ENCODE data around the gene FAM181A.

FAM181A gene

DNA sequence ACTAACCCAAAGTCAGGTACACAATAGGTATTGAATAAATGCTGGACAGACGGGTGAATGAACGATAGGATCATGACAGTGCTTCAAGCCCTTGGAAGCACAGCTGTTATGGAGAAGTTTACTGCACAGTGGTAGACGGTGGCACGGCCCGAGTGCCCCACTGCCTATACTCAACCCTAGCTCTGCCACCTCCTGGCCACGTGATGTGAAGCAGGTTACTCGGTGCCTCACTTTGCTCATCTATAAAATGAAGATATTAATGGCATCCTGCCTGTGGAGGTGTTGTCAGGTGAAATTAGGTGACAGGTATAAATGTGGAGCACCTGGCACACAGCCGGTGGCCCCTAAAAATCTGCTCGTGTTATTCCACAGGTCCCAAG is 43.4 kb downstream of the FAM181A start:
- Histone ChIP-seq H3K9me2 (ENCODE audit: low read depth, low read length) (no peaks in the 10 kb centered on the region), H3K9ac (ENCODE audit: low read length) (peak overlapping the region; percentile 85), H3K27ac (ENCODE audit: low read depth, low read length, poor library complexity, severe bottlenecking) (peak overlapping the region; percentile 100), H3F3A (ENCODE audit: insufficient read depth, low read length) (no peaks in the 10 kb centered on the region; the same call in 1 of the 2 replicates), H3K9me3 (ENCODE audit: low read length) (no peaks in the 10 kb centered on the region), H3K79me2 (ENCODE audit: insufficient read depth, low read length) (no peaks in the 10 kb centered on the region), H3K27me3 (ENCODE audit: insufficient read depth, low read length) (no peaks in the 10 kb centered on the region), H3K36me3 (ENCODE audit: insufficient read depth, low read length) (no peaks in the 10 kb centered on the region), H3K4me1 (ENCODE audit: insufficient read depth, low read length, severe bottlenecking) (peaks cover 94% of the 10 kb centered on the region), H3K4me3 (ENCODE audit: low read depth, low read length, poor library complexity, severe bottlenecking) (peak overlapping the region; percentile 53), H2AFZ (ENCODE audit: low read length) (no peak overlapping the region), H4K20me1 (ENCODE audit: insufficient read depth, low read length) (no peaks in the 10 kb centered on the region), H3K4me2 (ENCODE audit: low read length) (peak overlapping the region; percentile 75)
- TF ChIP-seq CTCF (IDR thresholded peaks at IDR 0.05; ENCODE audit: low read length), result peak; percentile 84
- no peak for TF ChIP-seq EZH2 (IDR thresholded peaks at IDR 0.05; ENCODE audit: borderline replicate concordance, low read length)

DNA sequence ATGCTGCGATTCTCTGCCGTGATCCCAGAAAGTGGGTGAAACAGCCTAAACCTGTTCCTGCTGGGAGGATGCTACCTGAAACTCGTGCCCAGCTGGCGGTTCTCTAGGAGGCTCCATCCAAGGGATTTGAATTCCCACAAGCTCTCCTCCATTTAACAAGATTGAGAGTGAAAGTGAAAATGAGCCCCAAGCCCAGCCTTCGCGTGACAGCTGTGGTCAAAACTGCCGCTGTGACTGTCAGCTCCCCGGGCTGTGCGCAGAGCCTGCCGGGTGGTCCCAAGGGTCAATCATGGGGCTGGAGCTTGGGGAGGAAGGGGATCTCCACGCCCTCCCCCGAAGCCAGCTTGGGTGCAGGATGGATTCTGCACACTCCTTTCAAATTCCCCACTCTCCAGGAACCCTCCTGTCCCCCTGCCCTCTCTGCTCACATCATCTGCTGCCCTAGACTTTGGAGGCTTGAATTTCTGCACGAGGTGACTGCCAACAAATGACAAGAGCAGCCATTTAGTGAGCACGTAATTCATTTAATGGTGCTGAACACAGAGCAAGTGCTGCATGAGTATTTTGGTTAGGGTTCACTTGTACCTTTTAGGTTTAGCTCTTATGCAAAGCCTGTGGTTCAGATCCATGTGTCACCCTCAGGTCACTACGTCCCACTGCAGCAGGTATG is 44.0 kb downstream of the FAM181A start:
- H3K9ac ChIP-seq (ENCODE audit: low read length), result peak overlapping the region; percentile 85
- H2AFZ ChIP-seq (ENCODE audit: low read length), result no peak overlapping the region
- peak overlapping the region; percentile 75 for H3K4me2 ChIP-seq (ENCODE audit: low read length)

DNA sequence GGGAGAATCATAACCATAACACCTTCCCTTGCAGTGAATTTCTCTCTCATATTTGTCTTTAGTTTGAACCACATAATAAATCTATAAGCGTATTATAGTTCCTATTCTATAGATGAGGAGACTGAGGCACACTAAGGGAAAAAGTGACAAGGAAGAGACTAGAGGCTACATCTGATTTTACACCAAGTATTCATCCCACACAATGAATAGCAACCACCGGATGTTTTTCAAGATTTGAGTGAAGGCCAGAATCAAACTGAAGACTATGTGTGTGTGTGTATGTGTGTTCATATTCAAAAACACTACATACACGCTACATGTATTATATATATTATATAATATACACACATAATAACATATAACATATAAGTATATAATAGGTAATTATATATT is 44.5 kb downstream of the FAM181A start:
- H3K79me2 ChIP-seq (ENCODE audit: insufficient read depth, low read length), result no peaks in the 10 kb centered on the region
- H3K9me2 ChIP-seq (ENCODE audit: low read depth, low read length), result no peaks in the 10 kb centered on the region
- no peak overlapping the region for H2AFZ ChIP-seq (ENCODE audit: low read length)
- peak overlapping the region; percentile 85 for H3K9ac ChIP-seq (ENCODE audit: low read length)
- no peaks in the 10 kb centered on the region for H3K9me3 ChIP-seq (ENCODE audit: low read length)
- TF ChIP-seq CTCF (IDR thresholded peaks at IDR 0.05; ENCODE audit: low read length) (no peak), EZH2 (IDR thresholded peaks at IDR 0.05; ENCODE audit: borderline replicate concordance, low read length) (no peak)
- H3K27me3 ChIP-seq (ENCODE audit: insufficient read depth, low read length), result no peaks in the 10 kb centered on the region
- H3K36me3 ChIP-seq (ENCODE audit: insufficient read depth, low read length), result no peaks in the 10 kb centered on the region
- peak overlapping the region; percentile 100 for H3K27ac ChIP-seq (ENCODE audit: low read depth, low read length, poor library complexity, severe bottlenecking)
- peak overlapping the region; percentile 53 for H3K4me3 ChIP-seq (ENCODE audit: low read depth, low read length, poor library complexity, severe bottlenecking)
- peaks cover 100% of the 10 kb centered on the region for H3K4me1 ChIP-seq (ENCODE audit: insufficient read depth, low read length, severe bottlenecking)
- peaks cover 6% of the 10 kb centered on the region for H3F3A ChIP-seq (ENCODE audit: insufficient read depth, low read length)
- no peaks in the 10 kb centered on the region for H4K20me1 ChIP-seq (ENCODE audit: insufficient read depth, low read length)
- peak overlapping the region; percentile 75 for H3K4me2 ChIP-seq (ENCODE audit: low read length)

More for the DNA sequence above, 44.0 kb downstream of the FAM181A start:
- Histone ChIP-seq H3K4me3 (ENCODE audit: low read depth, low read length, poor library complexity, severe bottlenecking) (peak overlapping the region; percentile 53), H3K36me3 (ENCODE audit: insufficient read depth, low read length) (no peaks in the 10 kb centered on the region), H3K27ac (ENCODE audit: low read depth, low read length, poor library complexity, severe bottlenecking) (peak overlapping the region; percentile 100), H3K9me2 (ENCODE audit: low read depth, low read length) (no peaks in the 10 kb centered on the region), H3K9me3 (ENCODE audit: low read length) (no peaks in the 10 kb centered on the region), H4K20me1 (ENCODE audit: insufficient read depth, low read length) (no peaks in the 10 kb centered on the region), H3K79me2 (ENCODE audit: insufficient read depth, low read length) (no peaks in the 10 kb centered on the region), H3K27me3 (ENCODE audit: insufficient read depth, low read length) (no peaks in the 10 kb centered on the region), H3F3A (ENCODE audit: insufficient read depth, low read length) (peaks cover under 1% of the 10 kb centered on the region), H3K4me1 (ENCODE audit: insufficient read depth, low read length, severe bottlenecking) (peaks cover 99% of the 10 kb centered on the region)
- TF ChIP-seq CTCF (IDR thresholded peaks at IDR 0.05; ENCODE audit: low read length) (no peak; the same call in 1 of the 2 replicates), EZH2 (IDR thresholded peaks at IDR 0.05; ENCODE audit: borderline replicate concordance, low read length) (no peak)

All from OCI-LY1 (cell line).